HUES6 (cell line): Measurements from ENCODE around the gene HYDIN.
A peak's percentile ranks its signal among the peaks of the same experiment; 100 is the strongest.

Source experiments
- H3K27ac ChIP-seq: 2 replicates; pipeline ENCODE4 v1.7.0; 2013; ENCODE audit warnings: low read depth, mild to moderate bottlenecking, low read length, inconsistent platforms
- H3K27me3 ChIP-seq: 2 replicates; pipeline ENCODE4 v1.6.1; 2013; ENCODE audit warnings: low read length; ENCODE audit not compliant: control insufficient read depth, insufficient read depth
- H3K36me3 ChIP-seq: 2 replicates; pipeline ENCODE4 v1.6.1; 2013; ENCODE audit warnings: low read length; ENCODE audit not compliant: control insufficient read depth, insufficient read depth
- H3K4me1 ChIP-seq: 2 replicates; pipeline ENCODE4 v1.6.1; 2013; ENCODE audit warnings: low read length; ENCODE audit not compliant: control insufficient read depth, insufficient read depth
- H3K4me3 ChIP-seq: 2 replicates; pipeline ENCODE4 v1.5.1; 2013; ENCODE audit warnings: low read depth, low read length
- H3K9ac ChIP-seq: one replicate; pipeline ENCODE4 v1.6.1; 2013; ENCODE audit warnings: mild to moderate bottlenecking, low read length
- H3K9me3 ChIP-seq: 2 replicates; pipeline ENCODE4 v1.6.1; 2013; ENCODE audit warnings: low read depth, low read length; ENCODE audit not compliant: control insufficient read depth, insufficient read depth

Gene HYDIN

GRCh38 chr16:71254832-71255525 is 24.5 kb upstream of the HYDIN start:
- H3K36me3 ChIP-seq: no peaks in the 10 kb centered on the region
- peak overlapping the region; percentile 58; the same call in 1 of the 2 replicates for H3K27ac ChIP-seq
- no peaks in the 10 kb centered on the region for H3K27me3 ChIP-seq
- H3K9ac ChIP-seq: no peak overlapping the region
- H3K4me1 ChIP-seq: peaks cover 11% of the 10 kb centered on the region
- H3K4me3 ChIP-seq: no peak overlapping the region
- H3K9me3 ChIP-seq: no peaks in the 10 kb centered on the region

DNA sequence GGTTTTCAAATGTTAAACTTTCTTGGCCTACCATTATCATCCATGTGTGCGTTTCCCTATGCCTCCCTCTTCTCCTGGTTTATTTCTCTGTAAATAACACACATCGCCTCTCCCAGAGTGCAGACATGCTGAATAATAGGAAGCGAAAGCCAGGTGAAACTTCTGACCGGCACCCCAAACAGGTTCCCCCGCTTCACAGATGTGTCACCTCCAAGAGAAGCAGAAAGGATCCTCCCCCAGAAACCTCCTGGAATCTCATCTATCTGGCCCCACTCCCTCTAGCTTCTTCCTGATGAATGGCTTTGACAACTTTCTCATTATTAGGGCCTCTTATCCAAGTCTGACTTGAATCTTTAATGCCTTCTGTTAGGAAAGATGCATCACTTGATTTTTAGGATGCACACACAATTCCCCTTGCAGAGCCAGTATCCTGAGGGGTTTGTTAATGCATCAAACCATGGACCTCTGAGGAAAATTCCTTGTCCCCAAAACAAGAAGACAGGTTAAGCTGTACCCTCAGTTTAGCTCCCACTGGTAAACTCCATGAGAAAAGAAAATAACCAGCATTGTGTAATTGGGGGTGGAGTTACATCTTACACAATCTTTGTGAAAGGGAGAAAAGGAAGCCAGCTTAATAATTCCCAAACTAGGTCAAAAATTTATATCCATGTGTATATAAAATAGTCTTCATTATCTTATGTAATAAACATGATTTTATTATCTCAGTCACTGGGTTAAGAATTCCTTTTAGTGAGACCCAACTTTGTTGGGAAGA is 20.1 kb upstream of the HYDIN start:
- Histone ChIP-seq H3K9ac (no peak overlapping the region), H3K36me3 (no peaks in the 10 kb centered on the region), H3K4me1 (peaks cover 7% of the 10 kb centered on the region), H3K4me3 (no peak overlapping the region), H3K27ac (no peak overlapping the region), H3K9me3 (no peaks in the 10 kb centered on the region), H3K27me3 (no peaks in the 10 kb centered on the region)

DNA sequence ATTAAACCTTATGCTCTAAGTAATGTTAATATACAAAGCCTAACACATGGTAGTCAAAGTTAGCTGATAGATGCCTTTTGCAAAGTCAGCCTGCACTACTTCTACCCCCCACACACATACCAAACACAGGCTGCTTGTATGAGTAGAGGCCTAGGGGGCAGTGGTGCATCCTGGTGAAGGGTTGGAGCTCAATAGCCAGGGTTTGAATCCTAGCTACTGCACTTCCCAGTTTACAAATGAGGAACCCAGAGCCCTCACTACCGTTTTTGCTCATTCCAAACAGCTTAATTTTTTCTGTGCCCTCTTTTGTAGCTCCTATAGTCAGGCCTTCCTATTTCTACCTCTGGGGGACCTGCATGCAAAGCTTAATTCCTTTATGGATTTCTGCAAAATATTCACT is 18.9 kb upstream of the HYDIN start:
- H3K27ac ChIP-seq: no peak overlapping the region
- H3K27me3 ChIP-seq: no peaks in the 10 kb centered on the region
- H3K4me3 ChIP-seq: no peak overlapping the region
- H3K36me3 ChIP-seq: no peaks in the 10 kb centered on the region
- no peaks in the 10 kb centered on the region for H3K9me3 ChIP-seq
- H3K9ac ChIP-seq: no peak overlapping the region
- H3K4me1 ChIP-seq: no peaks in the 10 kb centered on the region

DNA sequence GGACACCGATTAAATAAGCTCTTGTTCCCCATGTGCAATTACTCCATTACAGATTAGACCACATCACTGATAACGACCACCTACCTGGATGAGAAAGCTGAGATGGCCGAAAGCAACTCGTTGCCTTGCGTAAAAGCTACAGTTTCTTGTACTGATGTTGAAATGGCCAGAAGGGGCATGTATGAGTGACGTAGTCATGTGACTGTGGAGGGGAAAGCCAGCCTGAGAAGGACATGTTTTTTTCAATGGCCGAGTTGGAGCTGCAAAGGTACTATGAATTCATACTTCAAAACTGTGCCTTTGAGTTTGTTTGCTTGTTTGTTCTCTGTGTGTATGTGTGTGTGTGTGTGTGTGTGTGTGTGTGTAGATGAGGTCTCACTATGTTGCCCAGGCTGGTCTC is 17.0 kb upstream of the HYDIN start:
- Histone ChIP-seq H3K4me3 (no peak overlapping the region), H3K27me3 (no peaks in the 10 kb centered on the region), H3K4me1 (no peaks in the 10 kb centered on the region)

DNA sequence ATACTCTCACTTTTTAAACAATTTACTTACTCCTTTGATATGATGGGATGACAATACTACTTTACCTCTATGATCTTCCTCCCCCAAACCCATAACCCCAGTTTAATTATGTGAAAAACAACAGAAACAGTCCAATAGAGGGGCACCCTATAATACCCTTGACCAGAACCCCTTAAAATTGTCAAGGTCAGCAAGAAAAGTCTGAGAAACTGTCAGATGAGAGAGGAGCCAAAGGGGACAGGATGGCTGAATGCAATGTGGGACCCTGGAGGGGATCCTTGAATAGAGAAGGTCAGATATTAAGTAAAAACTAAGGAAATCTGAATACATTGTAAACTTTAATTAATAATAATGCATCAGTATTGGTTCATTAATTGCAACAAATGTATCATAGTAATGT is 15.8 kb upstream of the HYDIN start:
- Histone ChIP-seq H3K27me3 (no peaks in the 10 kb centered on the region), H3K36me3 (no peaks in the 10 kb centered on the region), H3K9me3 (no peaks in the 10 kb centered on the region), H3K9ac (no peak overlapping the region), H3K27ac (no peak overlapping the region), H3K4me1 (no peaks in the 10 kb centered on the region), H3K4me3 (no peak overlapping the region)

More for the DNA sequence above, 17.0 kb upstream of the HYDIN start:
- no peaks in the 10 kb centered on the region for H3K9me3 ChIP-seq
- no peaks in the 10 kb centered on the region for H3K36me3 ChIP-seq
- H3K9ac ChIP-seq: no peak overlapping the region
- H3K27ac ChIP-seq: no peak overlapping the region

DNA sequence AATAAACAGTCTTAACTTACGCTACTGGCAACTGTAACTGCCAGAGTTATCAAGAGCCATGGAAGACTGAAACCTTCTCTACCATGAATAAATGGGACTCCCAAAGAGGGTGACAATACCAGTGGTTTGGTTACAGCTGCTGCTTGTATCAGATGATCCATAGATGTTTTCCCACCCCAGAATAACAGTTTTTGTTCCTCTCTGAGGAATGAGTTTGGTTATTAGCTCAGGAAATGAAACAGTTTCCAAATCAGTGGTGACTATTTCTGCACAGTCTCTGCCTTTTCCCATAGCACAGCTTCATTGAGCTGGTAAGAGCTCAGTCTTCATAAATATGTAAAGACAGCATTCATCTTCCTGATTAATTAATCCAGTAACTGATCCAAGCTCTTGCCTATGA is 14.0 kb upstream of the HYDIN start:
- Histone ChIP-seq H3K4me1 (no peaks in the 10 kb centered on the region), H3K36me3 (no peaks in the 10 kb centered on the region), H3K27me3 (no peaks in the 10 kb centered on the region), H3K9me3 (no peaks in the 10 kb centered on the region), H3K27ac (no peak overlapping the region), H3K4me3 (no peak overlapping the region), H3K9ac (no peak overlapping the region)

- Histone ChIP-seq H3K9ac (no peak overlapping the region), H3K9me3 (no peaks in the 10 kb centered on the region), H3K4me1 (no peaks in the 10 kb centered on the region), H3K36me3 (no peaks in the 10 kb centered on the region), H3K4me3 (no peak overlapping the region), H3K27ac (no peak overlapping the region), H3K27me3 (no peaks in the 10 kb centered on the region)
Measured at GRCh38 chr16:71242601-71243000, 12.1 kb upstream of the HYDIN start.

DNA sequence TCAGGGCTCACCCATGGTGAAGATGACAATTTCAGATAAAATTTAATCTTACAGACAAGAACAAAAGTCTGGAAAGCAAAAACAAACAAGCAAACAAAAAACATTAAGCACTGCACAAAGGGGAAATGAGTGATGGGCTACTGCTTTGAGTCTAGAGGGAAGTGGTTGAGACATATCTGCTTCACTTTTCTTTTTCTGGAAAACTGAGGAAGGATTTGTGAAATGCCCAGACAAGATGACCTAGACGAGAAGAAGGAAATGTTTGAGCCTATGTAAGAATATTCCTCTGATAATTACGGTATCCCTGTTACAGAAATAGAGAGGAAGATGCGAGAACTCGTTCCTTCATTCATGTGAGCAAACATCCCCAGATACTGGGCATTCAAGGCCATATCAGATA is 11.5 kb upstream of the HYDIN start:
- Histone ChIP-seq H3K36me3 (no peaks in the 10 kb centered on the region), H3K9ac (no peak overlapping the region), H3K4me1 (no peaks in the 10 kb centered on the region), H3K4me3 (no peak overlapping the region), H3K27me3 (no peaks in the 10 kb centered on the region), H3K9me3 (no peaks in the 10 kb centered on the region), H3K27ac (no peak overlapping the region)

GRCh38 chr16:71229344-71229743 is 1.2 kb downstream of the HYDIN start:
- no peak overlapping the region for H3K9ac ChIP-seq
- peaks cover 4% of the 10 kb centered on the region; the same call in 1 of the 2 replicates for H3K4me1 ChIP-seq
- no peak overlapping the region for H3K27ac ChIP-seq
- H3K27me3 ChIP-seq: peaks cover 4% of the 10 kb centered on the region; the same call in 1 of the 2 replicates
- no peak overlapping the region for H3K4me3 ChIP-seq
- peaks cover 27% of the 10 kb centered on the region for H3K9me3 ChIP-seq
- no peaks in the 10 kb centered on the region for H3K36me3 ChIP-seq

- no peak overlapping the region for H3K4me3 ChIP-seq
- H3K9me3 ChIP-seq: peaks cover 30% of the 10 kb centered on the region
- H3K9ac ChIP-seq: no peak overlapping the region
- H3K27ac ChIP-seq: no peak overlapping the region
- no peaks in the 10 kb centered on the region for H3K27me3 ChIP-seq
- peaks cover 4% of the 10 kb centered on the region; the same call in 1 of the 2 replicates for H3K4me1 ChIP-seq
- H3K36me3 ChIP-seq: no peaks in the 10 kb centered on the region
Measured at GRCh38 chr16:71226229-71227141, 4.0 kb downstream of the HYDIN start.
